Glomerular endothelial cell (primary cell): ENCODE measurements around the gene CCDC69. TPM values are rescaled to one million over a fixed set of nuclear protein-coding genes. Genes with fewer than 3 reads are reported as not detected.

Experiments used
- DNase-seq: peaks from one replicate; pipeline ENCODE4 v3.0.0-alpha.2; 2011; ENCODE audit warnings: low read depth, low spot score; ENCODE audit errors: extremely low read depth
- total RNA-seq: library from RNA; depleted of rRNA; stranded (reverse); fragments of >200 nt; gene quantifications from 2 replicates; pipeline ENCODE4 v1.2.3, GENCODE V29; 2015

The CCDC69 gene
- total RNA-seq, 1 donor from 2014 or later: 10.6 TPM

- DNase-seq: no peak
Observed at GRCh38 chr5:151173711-151174611, 49.9 kb downstream of the CCDC69 start.

GRCh38 chr5:151171529-151171928 lies 52.4 kb downstream of the CCDC69 start:
- no peak for DNase-seq

- no peak for DNase-seq
Observed at GRCh38 chr5:151168602-151169344, 55.1 kb downstream of the CCDC69 start.

DNA sequence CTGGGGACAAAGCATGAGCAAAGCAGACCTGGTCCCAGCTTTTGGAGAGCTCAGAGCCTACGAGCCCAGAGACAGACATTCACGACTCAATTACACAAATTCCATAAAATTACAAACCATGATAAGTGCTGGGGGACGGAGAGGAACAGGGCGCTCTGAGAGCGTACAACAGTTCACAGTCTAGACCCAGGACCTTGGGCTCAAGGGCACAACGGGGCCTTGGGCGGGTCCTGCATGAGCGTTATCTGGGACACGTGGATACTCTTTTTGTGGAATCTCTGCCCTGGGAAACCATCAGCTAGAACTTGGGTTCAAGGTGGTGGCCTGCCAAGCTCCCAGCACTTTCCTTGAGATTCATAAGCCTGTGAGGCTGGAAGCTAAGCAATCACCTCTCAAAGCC lies 56.9 kb downstream of the CCDC69 start:
- no peak for DNase-seq

GRCh38 chr5:151164687-151165392 lies 59.1 kb downstream of the CCDC69 start:
- DNase-seq: peak; percentile 71

DNA sequence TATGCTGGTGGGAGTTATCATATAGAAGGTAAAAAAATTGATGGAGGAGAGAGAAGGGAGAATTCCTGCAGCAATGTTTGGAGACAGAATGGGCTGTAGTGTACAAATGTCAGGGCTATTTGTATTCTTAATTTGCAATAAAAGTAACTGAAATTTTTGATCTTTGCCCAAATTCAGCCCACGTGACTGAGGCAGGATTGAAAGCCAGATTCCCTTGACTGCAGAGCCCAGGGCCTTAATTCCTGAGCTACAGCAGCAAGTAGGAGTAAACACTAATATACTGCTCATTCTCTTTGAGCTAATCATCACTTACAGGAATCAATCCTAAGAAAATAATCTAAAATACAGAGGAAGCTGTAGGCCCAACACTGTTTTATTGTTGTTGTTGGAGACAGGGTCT lies 61.1 kb downstream of the CCDC69 start:
- no peak for DNase-seq

GRCh38 chr5:151159649-151160373 lies 64.1 kb downstream of the CCDC69 start:
- DNase-seq: no peak

- DNase-seq: no peak
Observed at GRCh38 chr5:151158287-151158661, 65.6 kb downstream of the CCDC69 start.

- DNase-seq: no peak
Observed at GRCh38 chr5:151157426-151158286, 66.2 kb downstream of the CCDC69 start, which contains the start of gene ANXA6. TSS of gene ANXA6 (minus strand) at chr5:151157779. CDS start at chr5:151147901, 9,878 bp downstream.

DNA sequence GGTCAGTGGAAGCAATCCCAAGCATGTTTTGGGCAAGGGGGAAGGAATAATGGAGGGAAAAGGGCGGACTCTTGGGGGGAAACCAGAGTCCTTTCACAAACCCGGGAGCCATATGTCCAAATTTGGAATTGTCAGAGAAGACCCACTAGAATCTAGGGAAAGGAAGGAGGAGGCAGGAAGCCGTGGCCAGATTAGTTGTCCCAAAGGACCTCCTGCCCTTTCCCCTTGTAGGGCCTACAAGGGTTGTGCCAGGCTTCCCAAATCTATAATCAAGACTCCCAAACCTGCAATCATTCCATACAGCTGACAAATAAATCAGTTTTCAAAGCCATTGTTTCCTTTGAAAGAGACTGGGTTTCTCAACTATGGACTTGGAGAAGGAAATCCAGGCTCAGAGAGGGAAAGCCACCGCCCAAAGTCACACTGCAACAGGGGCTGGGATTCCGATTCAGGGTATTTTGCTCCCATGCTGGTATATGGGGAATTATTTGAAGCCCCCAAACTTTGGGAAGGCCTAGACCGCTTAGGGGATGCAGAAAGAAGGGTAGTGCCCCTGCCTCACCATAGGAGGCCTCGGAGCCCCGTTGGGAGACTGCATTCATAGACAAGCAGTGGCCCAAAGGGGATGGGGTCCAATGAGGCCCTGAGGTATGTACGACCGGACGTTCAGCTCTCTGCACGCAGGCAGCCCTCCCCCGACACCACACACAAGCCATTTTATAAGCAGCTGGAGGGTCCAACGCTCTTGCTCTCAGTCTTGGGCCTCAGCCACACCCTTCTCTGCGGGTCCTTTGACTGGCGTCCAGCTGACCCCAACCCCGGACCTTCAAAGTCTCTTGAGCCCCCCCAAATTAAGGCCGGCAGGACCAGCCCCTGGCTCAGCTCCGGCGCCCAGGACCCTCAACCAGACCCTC lies 67.1 kb downstream of the CCDC69 start:
- DNase-seq: no peak

DNA sequence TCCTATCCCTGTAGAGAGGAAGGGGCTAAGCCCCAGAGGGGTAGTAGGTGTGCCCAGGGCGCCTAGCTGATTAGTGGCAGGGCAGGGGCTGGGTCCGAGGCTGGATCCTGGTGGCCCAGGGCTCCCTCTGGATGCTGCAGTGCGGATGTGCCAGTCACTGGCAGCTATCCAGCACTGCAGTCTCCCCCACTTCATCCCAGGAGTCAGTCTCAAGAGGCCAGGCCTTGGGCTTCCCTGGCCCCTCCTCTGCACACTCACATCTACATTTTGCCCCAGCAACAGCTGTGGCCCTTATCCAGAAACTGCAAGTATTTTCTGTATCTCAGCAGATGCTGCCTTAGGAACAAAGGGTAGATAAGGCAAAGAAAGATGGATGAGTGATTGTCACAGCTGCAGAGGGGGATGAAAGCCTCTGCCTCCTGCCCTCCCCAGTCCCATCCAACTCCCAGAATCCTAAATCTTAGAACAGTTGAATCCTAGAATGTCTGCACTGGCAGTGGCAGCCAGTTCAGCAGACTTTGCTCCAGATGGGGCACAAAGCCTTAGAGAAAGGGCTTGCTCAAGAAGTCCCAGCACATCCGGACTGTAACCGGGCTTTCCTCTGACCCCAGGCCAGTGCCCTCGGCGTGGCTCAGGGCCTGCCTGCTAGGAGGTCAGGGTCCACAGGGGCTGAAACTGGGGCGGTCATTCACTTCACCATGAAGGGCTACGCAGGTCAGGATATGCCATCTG lies 68.0 kb downstream of the CCDC69 start:
- DNase-seq: no peak

DNA sequence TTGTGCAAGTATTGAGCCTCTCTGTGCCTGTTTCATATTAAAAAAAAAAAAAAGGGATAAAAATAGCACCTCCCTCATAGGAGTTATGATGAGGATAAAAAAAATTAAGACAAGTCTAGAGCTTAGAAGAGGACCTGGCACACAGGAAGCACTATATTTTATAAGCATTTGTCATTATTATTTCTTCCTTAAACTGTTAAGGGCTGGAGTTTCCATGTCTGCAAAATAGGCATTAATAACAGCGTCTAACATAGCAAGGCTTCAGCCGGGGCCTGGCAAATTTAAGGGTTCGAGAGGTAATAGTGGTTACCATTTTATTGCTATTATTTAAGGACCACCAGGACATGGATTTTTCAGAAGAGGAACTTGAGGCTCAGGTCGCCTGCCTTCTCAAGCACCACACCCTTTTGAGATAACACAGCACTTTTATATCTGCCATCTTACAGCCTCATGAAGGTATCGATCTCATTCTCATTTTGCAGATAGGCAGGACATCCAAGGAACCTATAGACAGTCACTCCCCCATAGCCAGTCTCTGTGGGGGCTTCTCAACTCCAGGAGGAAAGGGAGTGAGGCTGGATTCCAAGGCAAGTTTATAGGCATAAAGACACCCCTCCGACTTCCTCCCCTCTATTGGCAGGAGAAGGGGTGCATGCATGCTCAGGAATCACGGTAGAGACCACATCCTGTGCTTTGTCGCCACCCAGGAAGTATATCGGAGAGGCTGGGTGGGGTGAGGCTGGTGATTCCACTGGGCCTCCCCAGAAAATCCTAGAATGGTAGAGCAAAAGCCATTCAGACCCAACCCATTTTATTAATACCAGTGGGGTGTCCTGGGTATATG lies 68.7 kb downstream of the CCDC69 start:
- no peak for DNase-seq

- DNase-seq: no peak
Observed at GRCh38 chr5:151153766-151154272, 70.1 kb downstream of the CCDC69 start.

DNA sequence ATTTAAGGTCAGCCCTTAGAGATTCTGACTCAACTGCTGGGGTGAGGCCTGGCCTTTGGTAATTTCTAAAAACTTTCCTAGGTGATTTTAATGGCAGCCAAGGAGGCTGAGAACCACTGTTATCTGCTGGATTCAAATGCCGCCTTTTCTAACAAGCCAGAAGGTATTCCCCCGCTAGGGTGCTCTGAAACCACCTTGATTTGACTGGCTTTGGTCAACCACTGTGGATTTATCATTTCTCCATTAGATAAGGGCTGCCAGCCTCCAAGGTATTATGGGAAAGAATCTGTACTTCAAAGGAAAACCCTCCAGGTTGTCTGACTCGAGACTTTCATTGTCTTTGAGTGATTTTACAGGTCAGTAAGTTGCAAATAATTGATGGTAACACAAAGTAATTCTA lies 70.6 kb downstream of the CCDC69 start:
- DNase-seq: no peak

DNA sequence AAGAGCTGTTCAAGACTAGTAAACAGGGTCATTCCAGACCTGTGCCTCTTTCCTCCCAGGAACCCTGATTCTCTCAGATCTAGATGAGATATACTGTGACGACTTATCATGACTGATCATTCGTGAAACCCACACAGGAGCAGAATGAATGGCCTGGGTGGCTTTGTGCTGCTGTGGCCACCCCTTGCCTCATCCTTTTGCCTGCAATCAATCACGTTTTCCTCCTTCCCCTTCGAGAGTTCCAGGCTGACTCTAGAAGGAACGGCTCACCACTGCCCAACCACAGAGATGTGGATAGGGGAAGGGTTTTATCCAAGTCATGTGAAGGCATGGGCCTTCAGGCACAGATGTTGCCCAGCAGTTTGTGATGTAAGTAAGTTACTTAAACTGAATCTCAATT lies 72.1 kb downstream of the CCDC69 start:
- no peak for DNase-seq

DNA sequence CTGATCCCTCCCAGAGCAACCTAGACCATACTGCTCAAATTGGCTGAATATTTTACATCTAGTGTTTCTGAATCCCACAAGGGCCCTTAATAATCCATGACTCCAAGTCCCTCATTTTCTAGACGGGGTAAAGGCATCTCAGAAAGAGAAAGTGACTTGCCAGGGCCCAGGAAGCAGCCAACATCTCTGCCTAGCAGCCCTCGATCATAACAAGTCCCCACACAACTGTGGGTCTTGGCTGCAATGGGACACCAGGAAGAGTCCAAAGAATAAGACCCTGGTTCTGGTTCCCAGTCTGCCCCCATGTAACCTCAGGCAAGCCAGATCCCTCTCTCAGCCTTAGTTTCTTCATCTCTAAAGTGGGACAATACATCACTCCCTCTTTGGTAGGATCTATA lies 72.6 kb downstream of the CCDC69 start:
- DNase-seq: no peak
